ENCODE data around the gene GSTO2.

GSTO2 gene

DNA sequence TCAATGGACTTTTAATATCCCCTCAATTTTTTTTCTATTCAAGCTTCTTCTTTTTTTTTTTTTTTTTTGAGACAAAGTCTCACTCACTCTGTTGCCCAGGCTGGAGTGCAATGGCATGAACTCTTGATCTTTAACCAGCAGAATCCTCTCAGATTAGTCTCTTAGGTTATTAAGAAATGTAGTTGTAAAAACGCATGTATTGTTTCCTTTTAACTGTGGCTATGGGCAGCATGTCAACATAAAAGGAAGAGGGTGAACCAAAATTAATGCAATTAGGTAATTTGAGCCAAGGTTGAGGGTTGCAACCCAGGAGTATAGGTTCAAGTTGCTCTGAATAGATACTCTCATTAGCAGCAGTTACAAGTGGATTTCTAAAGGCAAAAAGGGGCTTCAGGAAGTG lies 18.6 kb upstream of the GSTO2 start:
- H3K27ac ChIP-seq (ENCODE audit: low read depth, low read length, poor library complexity, severe bottlenecking), result no peak overlapping the region
- H3K79me2 ChIP-seq (ENCODE audit: insufficient read depth, low read length), result no peaks in the 10 kb centered on the region
- no peak overlapping the region for H3K4me3 ChIP-seq (ENCODE audit: low read depth, low read length, poor library complexity, severe bottlenecking)
- no peak for TF ChIP-seq EZH2 (IDR thresholded peaks at IDR 0.05; ENCODE audit: borderline replicate concordance, low read length)
- TF ChIP-seq, protein P1, sequence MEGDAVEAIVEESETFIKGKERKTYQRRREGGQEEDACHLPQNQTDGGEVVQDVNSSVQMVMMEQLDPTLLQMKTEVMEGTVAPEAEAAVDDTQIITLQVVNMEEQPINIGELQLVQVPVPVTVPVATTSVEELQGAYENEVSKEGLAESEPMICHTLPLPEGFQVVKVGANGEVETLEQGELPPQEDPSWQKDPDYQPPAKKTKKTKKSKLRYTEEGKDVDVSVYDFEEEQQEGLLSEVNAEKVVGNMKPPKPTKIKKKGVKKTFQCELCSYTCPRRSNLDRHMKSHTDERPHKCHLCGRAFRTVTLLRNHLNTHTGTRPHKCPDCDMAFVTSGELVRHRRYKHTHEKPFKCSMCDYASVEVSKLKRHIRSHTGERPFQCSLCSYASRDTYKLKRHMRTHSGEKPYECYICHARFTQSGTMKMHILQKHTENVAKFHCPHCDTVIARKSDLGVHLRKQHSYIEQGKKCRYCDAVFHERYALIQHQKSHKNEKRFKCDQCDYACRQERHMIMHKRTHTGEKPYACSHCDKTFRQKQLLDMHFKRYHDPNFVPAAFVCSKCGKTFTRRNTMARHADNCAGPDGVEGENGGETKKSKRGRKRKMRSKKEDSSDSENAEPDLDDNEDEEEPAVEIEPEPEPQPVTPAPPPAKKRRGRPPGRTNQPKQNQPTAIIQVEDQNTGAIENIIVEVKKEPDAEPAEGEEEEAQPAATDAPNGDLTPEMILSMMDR (IDR thresholded peaks at IDR 0.05; ENCODE audit: low read length), result no peak
- no peaks in the 10 kb centered on the region for H3F3A ChIP-seq (ENCODE audit: insufficient read depth, low read length)
- no peaks in the 10 kb centered on the region for H3K27me3 ChIP-seq (ENCODE audit: insufficient read depth, low read length)
- no peak overlapping the region for H3K4me2 ChIP-seq (ENCODE audit: low read length)
- peaks cover 3% of the 10 kb centered on the region for H3K4me1 ChIP-seq (ENCODE audit: insufficient read depth, low read length, severe bottlenecking)
- H3K9me2 ChIP-seq (ENCODE audit: low read depth, low read length), result no peaks in the 10 kb centered on the region; the same call in 1 of the 2 replicates
- no peaks in the 10 kb centered on the region; the same call in 1 of the 2 replicates for H3K36me3 ChIP-seq (ENCODE audit: insufficient read depth, low read length)
- no peak overlapping the region for H3K9ac ChIP-seq (ENCODE audit: low read length)
- no peak overlapping the region for H2AFZ ChIP-seq (ENCODE audit: low read length)
- H4K20me1 ChIP-seq (ENCODE audit: insufficient read depth, low read length), result no peaks in the 10 kb centered on the region
- H3K9me3 ChIP-seq (ENCODE audit: low read length), result peaks cover 13% of the 10 kb centered on the region; the same call in 1 of the 2 replicates

DNA sequence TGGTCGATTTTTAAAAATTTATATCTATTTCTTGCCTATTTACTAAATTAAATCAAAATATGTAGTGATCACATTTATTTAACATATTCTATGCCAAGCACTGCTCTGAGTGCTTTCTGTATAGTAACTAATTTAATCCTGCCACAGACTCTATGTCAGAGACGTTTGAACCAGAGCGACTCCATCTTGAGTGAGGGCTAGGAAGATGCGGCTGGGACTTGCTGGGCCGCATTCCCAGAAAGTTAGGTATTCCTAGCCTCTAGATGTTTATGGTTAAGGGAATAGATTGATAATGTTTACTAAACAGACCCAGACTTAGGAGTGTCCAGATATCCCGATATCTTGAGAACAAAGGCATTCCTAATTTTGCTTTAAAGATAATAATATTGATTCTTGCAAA lies 17.5 kb upstream of the GSTO2 start:
- H3K4me2 ChIP-seq (ENCODE audit: low read length), result no peak overlapping the region
- H3K9me3 ChIP-seq (ENCODE audit: low read length), result peaks cover 9% of the 10 kb centered on the region; the same call in 1 of the 2 replicates
- no peaks in the 10 kb centered on the region for H3F3A ChIP-seq (ENCODE audit: insufficient read depth, low read length)
- no peaks in the 10 kb centered on the region for H3K27me3 ChIP-seq (ENCODE audit: insufficient read depth, low read length)
- H2AFZ ChIP-seq (ENCODE audit: low read length), result no peak overlapping the region
- peaks cover 13% of the 10 kb centered on the region for H3K4me1 ChIP-seq (ENCODE audit: insufficient read depth, low read length, severe bottlenecking)
- no peak overlapping the region for H3K9ac ChIP-seq (ENCODE audit: low read length)
- no peaks in the 10 kb centered on the region; the same call in 1 of the 2 replicates for H3K36me3 ChIP-seq (ENCODE audit: insufficient read depth, low read length)
- no peaks in the 10 kb centered on the region for H3K79me2 ChIP-seq (ENCODE audit: insufficient read depth, low read length)
- H3K9me2 ChIP-seq (ENCODE audit: low read depth, low read length), result no peaks in the 10 kb centered on the region; the same call in 1 of the 2 replicates
- no peak for TF ChIP-seq EZH2 (IDR thresholded peaks at IDR 0.05; ENCODE audit: borderline replicate concordance, low read length)
- TF ChIP-seq, protein P1 (IDR thresholded peaks at IDR 0.05; ENCODE audit: low read length), result no peak
- H3K4me3 ChIP-seq (ENCODE audit: low read depth, low read length, poor library complexity, severe bottlenecking), result no peak overlapping the region
- no peaks in the 10 kb centered on the region for H4K20me1 ChIP-seq (ENCODE audit: insufficient read depth, low read length)
- H3K27ac ChIP-seq (ENCODE audit: low read depth, low read length, poor library complexity, severe bottlenecking), result no peak overlapping the region

DNA sequence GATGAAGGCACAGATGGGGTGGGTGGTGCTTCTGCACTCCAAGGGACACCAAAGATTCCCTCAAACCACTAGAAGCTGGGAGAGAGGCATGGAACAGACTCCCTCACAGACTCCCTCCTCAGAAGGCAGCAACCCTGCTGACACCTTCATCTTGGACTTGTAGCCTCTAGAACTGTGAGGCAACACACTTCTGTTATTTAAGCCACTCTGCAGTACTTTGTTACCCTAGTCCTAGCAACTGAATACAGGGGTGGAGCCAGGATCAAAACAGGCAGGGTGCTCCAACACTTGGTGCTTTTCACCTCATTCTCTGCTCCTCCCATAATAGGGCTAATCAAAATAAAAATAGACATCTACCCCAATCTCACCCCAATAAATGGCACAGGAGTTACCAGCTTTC lies 16.6 kb upstream of the GSTO2 start:
- H3K27me3 ChIP-seq (ENCODE audit: insufficient read depth, low read length), result no peaks in the 10 kb centered on the region
- no peaks in the 10 kb centered on the region for H3F3A ChIP-seq (ENCODE audit: insufficient read depth, low read length)
- H3K9me3 ChIP-seq (ENCODE audit: low read length), result 0 out of 2 replicates have a peak, but pooled peaks cover 4% of the 10 kb centered on the region
- H3K36me3 ChIP-seq (ENCODE audit: insufficient read depth, low read length), result no peaks in the 10 kb centered on the region; the same call in 1 of the 2 replicates
- no peak for TF ChIP-seq EZH2 (IDR thresholded peaks at IDR 0.05; ENCODE audit: borderline replicate concordance, low read length)
- TF ChIP-seq, protein P1 (IDR thresholded peaks at IDR 0.05; ENCODE audit: low read length), result no peak
- no peaks in the 10 kb centered on the region for H3K79me2 ChIP-seq (ENCODE audit: insufficient read depth, low read length)
- H3K9ac ChIP-seq (ENCODE audit: low read length), result no peak overlapping the region
- H2AFZ ChIP-seq (ENCODE audit: low read length), result no peak overlapping the region
- no peak overlapping the region for H3K4me3 ChIP-seq (ENCODE audit: low read depth, low read length, poor library complexity, severe bottlenecking)
- no peaks in the 10 kb centered on the region; the same call in 1 of the 2 replicates for H3K9me2 ChIP-seq (ENCODE audit: low read depth, low read length)
- no peak overlapping the region for H3K27ac ChIP-seq (ENCODE audit: low read depth, low read length, poor library complexity, severe bottlenecking)
- H4K20me1 ChIP-seq (ENCODE audit: insufficient read depth, low read length), result no peaks in the 10 kb centered on the region
- no peak overlapping the region for H3K4me2 ChIP-seq (ENCODE audit: low read length)
- peaks cover 13% of the 10 kb centered on the region for H3K4me1 ChIP-seq (ENCODE audit: insufficient read depth, low read length, severe bottlenecking)
